NCI-H2107 treated with DMSO at 0.1 percent for 48 hours (cell line): ENCODE results near the gene RBM45.
"Not testable (repeated sequence)": the region's sequence is repeated elsewhere in the genome, so short reads cannot be mapped to it uniquely, and the experiment has no call there.

Experiments used
- DNase-seq: peaks from one replicate; lab custom pipeline; 2025; ENCODE audit not compliant: unreplicated experiment; lab: John Stamatoyannopoulos, UW

RBM45 gene

DNA sequence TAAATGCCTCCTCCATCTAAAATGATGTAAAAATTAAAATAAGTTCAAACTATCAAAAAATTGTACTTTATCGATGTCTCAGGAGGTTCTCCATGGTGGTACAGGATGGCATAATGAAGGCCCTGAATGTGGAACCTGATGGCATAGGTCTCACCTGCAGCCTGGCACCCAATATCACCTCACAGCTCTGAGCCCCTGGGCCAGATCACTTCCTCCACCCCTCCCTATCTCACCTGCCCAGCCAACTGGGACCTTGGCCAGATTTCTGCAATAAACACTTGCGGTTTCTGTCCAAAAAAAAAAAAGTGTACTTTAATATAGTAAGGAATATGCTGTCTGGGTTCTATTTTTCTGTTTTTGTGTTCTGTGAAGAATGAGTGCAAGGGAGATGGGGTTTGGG lies 6.7 kb upstream of the RBM45 start:
- no peak for DNase-seq

- DNase-seq, result no peak
Observed at GRCh38 chr2:178106053-178106452, 6.2 kb upstream of the RBM45 start.

DNA sequence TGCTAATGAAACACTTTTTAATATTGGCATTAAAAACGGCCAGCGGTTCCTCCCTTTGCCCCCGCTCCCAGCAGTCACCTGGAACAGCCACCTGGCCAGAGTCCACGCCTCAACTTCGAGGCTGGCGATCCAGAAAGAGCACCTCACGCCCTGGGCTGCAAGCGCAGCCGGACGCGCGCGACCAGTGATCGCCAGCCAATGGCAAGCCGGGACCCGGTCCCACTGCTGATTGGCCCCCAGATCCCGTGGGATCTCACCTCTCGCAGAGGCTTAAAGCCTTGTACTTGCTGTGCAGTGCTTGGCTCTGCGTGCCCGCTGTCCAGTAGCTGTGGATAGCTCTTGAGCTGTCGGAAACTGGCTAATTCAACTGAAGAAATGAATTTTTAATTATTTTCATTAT lies 4.1 kb upstream of the RBM45 start:
- DNase-seq, result no peak

GRCh38 chr2:178109813-178110212 lies 2.4 kb upstream of the RBM45 start:
- peak; percentile 25 for DNase-seq

DNA sequence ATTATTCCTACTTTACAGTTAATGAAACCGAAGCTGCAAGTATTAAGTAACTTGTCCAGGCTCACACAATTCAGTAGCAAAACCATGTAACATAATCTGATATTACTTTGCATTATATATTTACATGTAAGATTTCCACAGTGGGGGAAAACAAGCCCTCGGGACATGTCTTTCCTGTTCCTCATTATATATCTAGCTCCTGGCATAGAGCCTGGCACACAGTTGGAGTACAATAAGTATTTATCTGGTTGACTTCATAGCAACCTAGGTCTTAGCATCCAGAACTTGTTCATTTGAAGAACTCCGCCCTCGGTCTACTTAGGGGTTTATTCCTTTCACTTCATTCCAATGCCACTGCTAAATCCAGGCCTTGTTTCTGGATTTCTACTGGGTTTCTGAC lies 1.6 kb upstream of the RBM45 start:
- DNase-seq, result no peak

DNA sequence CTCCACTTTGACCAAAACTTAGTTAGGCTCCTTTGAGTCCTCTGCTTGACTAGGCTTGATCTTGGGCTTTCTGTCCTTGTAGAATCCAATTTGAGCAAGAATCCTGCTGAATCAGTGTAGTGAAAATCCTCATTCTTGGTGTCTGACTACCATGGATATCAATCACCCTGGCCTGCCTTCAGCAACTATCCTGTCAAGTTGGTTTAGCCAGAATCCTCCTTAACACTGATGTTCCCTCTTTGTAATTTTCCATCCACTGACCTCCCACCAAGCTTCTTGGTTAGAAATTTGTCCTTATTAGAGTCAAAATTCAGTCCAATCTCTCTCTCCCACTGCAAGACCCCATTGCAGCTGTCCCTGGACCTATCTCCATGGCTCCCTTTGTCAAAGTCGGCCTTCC lies 494 bp upstream of the RBM45 start:
- DNase-seq, result no peak

DNA sequence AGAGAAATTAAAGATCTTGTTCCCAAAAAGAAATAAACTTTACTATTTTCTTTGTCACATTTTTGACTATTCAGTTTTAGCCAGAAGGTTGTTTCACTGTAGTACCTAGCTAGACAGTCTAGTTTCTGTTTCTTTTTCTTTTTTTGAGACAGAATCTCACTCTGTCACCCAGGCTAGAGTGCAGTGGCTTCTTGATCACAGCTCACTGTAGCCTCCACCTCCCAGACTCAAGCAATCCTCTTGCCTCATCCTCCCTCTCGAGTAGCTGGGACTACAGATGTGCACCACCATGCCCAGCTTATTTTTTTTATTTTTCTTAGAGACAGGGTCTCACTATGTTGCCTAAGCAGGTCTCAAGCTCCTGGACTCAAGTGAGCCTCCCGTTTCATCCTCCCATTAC lies 2.2 kb downstream of the RBM45 start:
- DNase-seq, result no peak

- no peak for DNase-seq
Observed at GRCh38 chr2:178115271-178115670, 3.0 kb downstream of the RBM45 start.

GRCh38 chr2:178117725-178118124 lies 5.5 kb downstream of the RBM45 start:
- no peak for DNase-seq

DNA sequence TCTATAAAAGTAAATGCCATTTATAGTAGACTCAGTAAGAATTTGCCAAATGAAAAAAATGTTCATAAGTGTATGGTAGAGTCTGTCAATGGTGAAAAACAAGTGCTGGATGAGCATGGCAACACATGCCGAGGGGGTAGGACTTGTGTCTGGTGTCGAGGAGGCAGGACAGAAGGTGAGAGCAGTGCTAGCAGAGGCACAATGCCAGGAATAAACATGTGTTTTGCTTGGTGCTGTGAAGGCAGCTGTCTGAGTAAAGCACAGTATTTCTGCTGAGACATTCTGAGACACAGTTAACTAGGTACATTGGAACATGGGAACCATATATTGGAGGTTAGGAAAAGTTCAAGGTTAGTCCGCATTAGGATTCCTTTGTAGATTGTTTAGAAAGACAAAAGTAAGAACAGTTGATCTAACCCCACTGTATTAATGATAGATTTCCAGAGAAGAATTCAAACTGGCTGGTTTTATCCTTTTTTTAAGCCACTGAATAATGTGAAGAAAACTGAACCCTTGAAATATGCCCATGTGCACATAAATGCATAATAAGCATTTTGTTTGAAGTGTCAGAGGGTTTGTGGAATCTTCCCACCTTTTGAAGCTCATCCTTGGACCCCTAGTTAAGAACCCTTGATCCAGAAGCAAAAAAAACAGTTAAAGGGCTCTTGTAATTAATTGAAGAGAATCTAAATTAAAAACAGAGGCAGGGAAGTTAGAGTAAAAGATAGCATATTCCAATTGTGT lies 7.1 kb downstream of the RBM45 start:
- no peak for DNase-seq

GRCh38 chr2:178123163-178123562 lies 10.9 kb downstream of the RBM45 start:
- no peak for DNase-seq

GRCh38 chr2:178125125-178125524 lies 12.9 kb downstream of the RBM45 start:
- no peak for DNase-seq

GRCh38 chr2:178125862-178126261 lies 13.6 kb downstream of the RBM45 start:
- DNase-seq, result no peak

- no peak for DNase-seq
Observed at GRCh38 chr2:178128836-178129630, 16.8 kb downstream of the RBM45 start.

GRCh38 chr2:178136321-178137025 lies 24.2 kb downstream of the RBM45 start:
- DNase-seq, result no peak

DNA sequence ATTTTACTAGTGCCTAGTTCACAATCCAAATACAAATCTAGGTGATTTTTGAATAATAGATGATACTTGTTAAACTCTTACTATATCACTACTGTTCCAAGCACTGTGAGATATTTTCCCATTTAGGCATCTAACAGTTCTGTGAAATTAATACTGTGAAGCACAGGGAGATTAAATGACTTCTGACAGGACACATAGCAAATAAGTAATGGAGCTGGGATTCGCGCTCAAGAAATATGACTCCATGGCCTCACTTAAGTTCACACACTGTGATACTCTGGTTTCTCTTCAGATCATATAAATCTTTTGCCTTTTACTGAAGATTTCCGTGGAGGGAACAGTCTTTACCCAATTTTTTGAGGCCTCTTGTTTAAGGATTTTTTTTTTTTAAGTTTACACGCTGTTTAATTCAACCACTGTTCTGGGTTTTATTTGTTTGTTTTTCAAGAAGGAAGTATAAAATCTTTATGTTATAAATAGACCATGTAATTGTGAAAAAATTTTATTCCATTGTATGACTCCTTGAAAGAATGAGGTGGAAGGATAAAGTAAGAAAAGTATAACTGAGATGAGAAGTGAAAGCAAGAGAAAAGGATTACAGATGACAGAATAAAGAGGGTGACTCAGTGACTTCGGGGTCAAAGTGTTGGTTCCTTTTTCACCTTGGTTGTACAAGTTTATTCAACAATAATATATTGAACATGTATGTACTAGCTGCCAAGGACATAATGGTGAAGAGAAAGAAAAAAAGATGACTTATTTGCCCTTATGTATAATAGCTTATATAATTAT lies 30.2 kb downstream of the RBM45 start:
- DNase-seq, result peak; percentile 64

- no peak for DNase-seq
Observed at GRCh38 chr2:178143481-178143880, 31.2 kb downstream of the RBM45 start.

DNA sequence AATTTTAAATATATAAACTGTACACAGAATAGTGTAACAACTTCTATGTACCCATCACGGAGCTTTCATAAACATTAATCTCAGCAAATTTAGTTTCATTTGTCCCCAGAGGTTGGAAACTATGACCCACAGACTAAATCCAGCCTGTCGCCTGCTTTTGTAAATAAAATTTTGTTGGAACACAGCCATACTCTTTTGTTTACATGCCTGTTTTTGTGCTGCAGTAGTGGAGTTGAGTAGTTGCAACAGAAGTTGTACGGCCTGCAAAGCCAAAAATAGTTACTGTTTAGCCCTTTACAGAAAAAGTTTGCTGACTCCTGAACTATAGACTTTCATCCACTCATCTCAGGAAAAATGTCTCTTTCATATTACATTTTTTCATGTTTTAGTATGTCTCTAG lies 39.8 kb downstream of the RBM45 start:
- peak; percentile 26 for DNase-seq

- DNase-seq, result no peak
Observed at GRCh38 chr2:178152542-178152941, 40.3 kb downstream of the RBM45 start.

GRCh38 chr2:178152977-178153376 lies 40.7 kb downstream of the RBM45 start:
- no peak for DNase-seq

- DNase-seq, result not testable (repeated sequence)
Observed at GRCh38 chr2:178153878-178154277, 41.6 kb downstream of the RBM45 start.
